Endothelial cell of umbilical vein (primary cell): ENCODE data around the gene HOXB7.
A peak's percentile ranks its signal among the peaks of the same experiment; 100 is the strongest.

Experiments used
- EZH2 ChIP-seq: IDR thresholded peaks from 2 replicates; pipeline ENCODE4 v1.6.1; 2012; ENCODE audit warnings: borderline replicate concordance, low read depth, mild to moderate bottlenecking, moderate library complexity, low read length, inconsistent platforms; ENCODE audit not compliant: severe bottlenecking
- FOS ChIP-seq: IDR thresholded peaks from 2 replicates; pipeline ENCODE4 v1.6.1; 2011; ENCODE audit warnings: mild to moderate bottlenecking, low read length, moderate library complexity, borderline replicate concordance; ENCODE audit not compliant: insufficient read depth
- POLR2A ChIP-seq: IDR thresholded peaks from 2 replicates; pipeline ENCODE4 v1.6.1; 2012; ENCODE audit warnings: low read depth, mild to moderate bottlenecking, control low read depth, low read length
- POLR2AphosphoS5 ChIP-seq: IDR thresholded peaks from 2 replicates; pipeline ENCODE4 v1.6.1; 2012; ENCODE audit warnings: low read depth, mild to moderate bottlenecking, control low read depth, low read length, moderate library complexity; ENCODE audit not compliant: insufficient read depth
- TF ChIP-seq, protein P1 (sequence below), 2 donors: IDR thresholded peaks; 1 replicate in 1 of 2; 2 replicates in 1 of 2; pipeline ENCODE4 v1.5.1; 2011; ENCODE audit warnings: low read length in 2 of 2, mild to moderate bottlenecking in 2 of 2, moderate library complexity in 2 of 2, control low read depth in 1 of 2, inconsistent platforms in 1 of 2, low read depth in 1 of 2; ENCODE audit not compliant: insufficient read depth in 1 of 2; ENCODE audit errors: extremely low read depth in 1 of 2
- TF ChIP-seq, protein P2 (sequence below): IDR thresholded peaks from 2 replicates; pipeline ENCODE4 v1.6.1; 2011; ENCODE audit not compliant: insufficient read depth, insufficient read length

DNA sequence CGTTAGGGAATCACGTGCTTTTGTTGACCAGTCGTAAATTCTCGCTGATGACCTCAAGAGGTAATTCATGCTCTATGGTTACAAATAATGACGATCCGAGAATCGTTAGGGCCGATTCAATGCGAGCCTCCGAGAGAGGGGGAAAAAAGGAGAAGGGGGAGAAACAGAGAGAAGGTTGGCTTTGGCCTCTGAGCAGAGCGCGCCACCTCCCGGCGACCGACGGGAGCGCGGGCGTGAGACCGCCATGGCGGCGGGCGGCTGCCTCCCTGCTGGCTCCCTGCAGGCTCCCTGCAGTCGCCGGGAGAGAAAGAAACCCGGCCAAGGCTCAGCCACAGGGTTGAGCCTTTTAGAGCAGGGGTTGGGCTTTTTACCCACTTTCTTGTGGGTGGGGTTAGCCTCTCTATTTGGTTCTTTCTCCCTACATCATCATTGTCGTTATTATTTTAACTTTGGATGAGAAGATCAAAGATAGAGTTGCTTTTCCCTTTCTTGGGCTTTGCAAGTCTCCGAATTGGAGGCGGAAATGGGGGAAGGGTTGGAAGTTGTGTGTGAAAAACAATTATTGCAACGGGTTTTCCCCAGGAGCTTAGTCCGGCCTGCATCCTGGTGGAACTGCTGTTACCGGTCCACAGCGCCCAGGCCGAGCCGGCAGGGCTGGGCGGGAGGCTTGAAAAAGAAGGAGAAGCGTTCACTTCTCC is 16.8 kb downstream of the HOXB7 start:
- TF ChIP-seq, protein P1, sequence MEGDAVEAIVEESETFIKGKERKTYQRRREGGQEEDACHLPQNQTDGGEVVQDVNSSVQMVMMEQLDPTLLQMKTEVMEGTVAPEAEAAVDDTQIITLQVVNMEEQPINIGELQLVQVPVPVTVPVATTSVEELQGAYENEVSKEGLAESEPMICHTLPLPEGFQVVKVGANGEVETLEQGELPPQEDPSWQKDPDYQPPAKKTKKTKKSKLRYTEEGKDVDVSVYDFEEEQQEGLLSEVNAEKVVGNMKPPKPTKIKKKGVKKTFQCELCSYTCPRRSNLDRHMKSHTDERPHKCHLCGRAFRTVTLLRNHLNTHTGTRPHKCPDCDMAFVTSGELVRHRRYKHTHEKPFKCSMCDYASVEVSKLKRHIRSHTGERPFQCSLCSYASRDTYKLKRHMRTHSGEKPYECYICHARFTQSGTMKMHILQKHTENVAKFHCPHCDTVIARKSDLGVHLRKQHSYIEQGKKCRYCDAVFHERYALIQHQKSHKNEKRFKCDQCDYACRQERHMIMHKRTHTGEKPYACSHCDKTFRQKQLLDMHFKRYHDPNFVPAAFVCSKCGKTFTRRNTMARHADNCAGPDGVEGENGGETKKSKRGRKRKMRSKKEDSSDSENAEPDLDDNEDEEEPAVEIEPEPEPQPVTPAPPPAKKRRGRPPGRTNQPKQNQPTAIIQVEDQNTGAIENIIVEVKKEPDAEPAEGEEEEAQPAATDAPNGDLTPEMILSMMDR (IDR thresholded peaks at IDR 0.05; ENCODE audit: extremely low read depth in 1 of 2, insufficient read depth in 1 of 2, low read depth in 1 of 2, low read length in 2 of 2), result peak; percentile 95 to 97
- TF ChIP-seq FOS, result no peak
- TF ChIP-seq POLR2A, result no peak
- TF ChIP-seq EZH2, result no peak
- TF ChIP-seq, protein P2, sequence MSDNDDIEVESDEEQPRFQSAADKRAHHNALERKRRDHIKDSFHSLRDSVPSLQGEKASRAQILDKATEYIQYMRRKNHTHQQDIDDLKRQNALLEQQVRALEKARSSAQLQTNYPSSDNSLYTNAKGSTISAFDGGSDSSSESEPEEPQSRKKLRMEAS, result no peak
- peak; percentile 35 for TF ChIP-seq POLR2AphosphoS5
